Activated CD4-positive, alpha-beta T cell treated with anti-CD3 and anti-CD28 coated beads for 36 hours (primary cell): ENCODE data around the gene AKAP6. TPM values are rescaled to one million over a fixed set of nuclear protein-coding genes. Genes with fewer than 3 reads are reported as not detected.

Experiments used
- ATAC-seq: fragments of 200-7000 bp; cut with Tn5 transposase; one replicate; pipeline ENCODE4 v1.10.0; 2021; ENCODE audit warnings: mild to moderate bottlenecking, moderate library complexity
- CTCF ChIA-PET: fragments of 350-600 bp; sonication (Branson Sonifier 250); formaldehyde crosslinking; loops from one replicate; lab custom pipeline; 2021; ENCODE audit warnings: antibody characterized with exemption; lab: Charles Lee
- POLR2A ChIA-PET: fragments of 350-600 bp; sonication (Branson Sonifier 250); formaldehyde crosslinking; loops from one replicate; lab custom pipeline; 2021; ENCODE audit warnings: antibody characterized with exemption, inconsistent platforms; lab: Charles Lee
- DNase-seq: peaks from one replicate; pipeline ENCODE4 v3.0.0-alpha.2; 2020
- H3K27ac Mint-ChIP-seq: one replicate; pipeline ENCODE4 v1.8.0; 2021; ENCODE audit warnings: mixed read lengths
- H3K27me3 Mint-ChIP-seq: one replicate; pipeline ENCODE4 v1.8.0; 2021; ENCODE audit warnings: mixed read lengths
- H3K36me3 Mint-ChIP-seq: one replicate; pipeline ENCODE4 v1.8.0; 2021; ENCODE audit warnings: low read depth, mixed read lengths
- H3K4me1 Mint-ChIP-seq: one replicate; pipeline ENCODE4 v1.8.0; 2021; ENCODE audit warnings: mixed read lengths
- H3K4me3 Mint-ChIP-seq: one replicate; pipeline ENCODE4 v1.8.0; 2021; ENCODE audit warnings: mild to moderate bottlenecking, moderate library complexity, mixed read lengths
- H3K9me3 Mint-ChIP-seq: one replicate; pipeline ENCODE4 v1.8.0; 2021; ENCODE audit warnings: low read depth, mixed read lengths
- intact Hi-C, 2 experiments: fragments of 100-400 bp; cut with DNase I in 1 of 2; cut with micrococcal nuclease in 1 of 2; formaldehyde crosslinking; loops; one replicate each; pipeline versions ENCODE4 v1.14.2 to v1.15.1; 2022 to 2024; cut with DNase I, micrococcal nuclease
- total RNA-seq, 2 experiments: library from RNA; stranded (reverse); gene quantifications; one replicate each; pipeline ENCODE4 v1.2.3, GENCODE V29; 2021

The AKAP6 gene
- total RNA-seq, 2 experiments from 2014 or later, result 1.1 to 2.0 TPM

- ChIA-PET CTCF (interaction anchor here (1.1 kb wide), 1 partner anchor 14 kb away, joined by 3 read pairs; no protein-coding TSS in a partner anchor), POLR2A (interaction anchor here (0.7 kb wide), 1 partner anchor 28 kb away, joined by 3 read pairs; no protein-coding TSS in a partner anchor)
- ATAC-seq (no peak), DNase-seq (no peak)
- H3K9me3 Mint-ChIP-seq, result no peaks in the 10 kb centered on the region
- no peaks in the 10 kb centered on the region for H3K27me3 Mint-ChIP-seq
- intact Hi-C loops, result no loop called here
- H3K27ac Mint-ChIP-seq, result no peak overlapping the region
- H3K4me1 Mint-ChIP-seq, result no peaks in the 10 kb centered on the region
- no peak overlapping the region for H3K4me3 Mint-ChIP-seq
- no peaks in the 10 kb centered on the region for H3K36me3 Mint-ChIP-seq
These were observed 67.8 kb downstream of the AKAP6 start for GRCh38 chr14:32396885-32397284.

GRCh38 chr14:32397861-32398640 lies 69.0 kb downstream of the AKAP6 start:
- Mint-ChIP-seq H3K9me3 (no peaks in the 10 kb centered on the region), H3K27me3 (no peaks in the 10 kb centered on the region), H3K4me1 (no peaks in the 10 kb centered on the region), H3K27ac (no peak overlapping the region), H3K4me3 (no peak overlapping the region), H3K36me3 (no peaks in the 10 kb centered on the region)
- DNase-seq, result no peak
- ATAC-seq, result no peak
- intact Hi-C loops, result no loop called here
- CTCF ChIA-PET, result no interaction called here
- POLR2A ChIA-PET, result no interaction called here

GRCh38 chr14:32399920-32400319 lies 70.8 kb downstream of the AKAP6 start:
- no peaks in the 10 kb centered on the region for H3K36me3 Mint-ChIP-seq
- DNase-seq, result no peak
- H3K27ac Mint-ChIP-seq, result no peak overlapping the region
- POLR2A ChIA-PET, result no interaction called here
- H3K27me3 Mint-ChIP-seq, result no peaks in the 10 kb centered on the region
- intact Hi-C loops, result no loop called here
- no peak overlapping the region for H3K4me3 Mint-ChIP-seq
- H3K9me3 Mint-ChIP-seq, result no peaks in the 10 kb centered on the region
- no peak for ATAC-seq
- H3K4me1 Mint-ChIP-seq, result no peaks in the 10 kb centered on the region
- CTCF ChIA-PET, result no interaction called here

- intact Hi-C loops, result no loop called here
- ATAC-seq (no peak), DNase-seq (no peak)
- H3K27me3 Mint-ChIP-seq, result no peaks in the 10 kb centered on the region
- H3K36me3 Mint-ChIP-seq, result no peaks in the 10 kb centered on the region
- H3K27ac Mint-ChIP-seq, result no peak overlapping the region
- no peaks in the 10 kb centered on the region for H3K9me3 Mint-ChIP-seq
- CTCF ChIA-PET, result no interaction called here
- POLR2A ChIA-PET, result no interaction called here
- H3K4me1 Mint-ChIP-seq, result no peaks in the 10 kb centered on the region
- H3K4me3 Mint-ChIP-seq, result no peak overlapping the region
These were observed 71.4 kb downstream of the AKAP6 start for GRCh38 chr14:32400480-32400879.

GRCh38 chr14:32403021-32403420 lies 73.9 kb downstream of the AKAP6 start:
- CTCF ChIA-PET, result no interaction called here
- no peak overlapping the region for H3K27ac Mint-ChIP-seq
- POLR2A ChIA-PET, result no interaction called here
- H3K27me3 Mint-ChIP-seq, result peaks cover 2% of the 10 kb centered on the region
- H3K4me1 Mint-ChIP-seq, result no peaks in the 10 kb centered on the region
- no peak overlapping the region for H3K4me3 Mint-ChIP-seq
- H3K36me3 Mint-ChIP-seq, result no peaks in the 10 kb centered on the region
- DNase-seq (no peak), ATAC-seq (no peak)
- intact Hi-C loops, result no loop called here
- H3K9me3 Mint-ChIP-seq, result no peaks in the 10 kb centered on the region

GRCh38 chr14:32403688-32404087 lies 74.6 kb downstream of the AKAP6 start:
- DNase-seq (no peak), ATAC-seq (no peak)
- Mint-ChIP-seq H3K4me3 (no peak overlapping the region), H3K27ac (no peak overlapping the region), H3K9me3 (no peaks in the 10 kb centered on the region), H3K27me3 (peaks cover 2% of the 10 kb centered on the region), H3K36me3 (no peaks in the 10 kb centered on the region), H3K4me1 (no peaks in the 10 kb centered on the region)
- ChIA-PET POLR2A (no interaction called here), CTCF (no interaction called here)
- intact Hi-C loops, result no loop called here

GRCh38 chr14:32404784-32405573 lies 75.9 kb downstream of the AKAP6 start:
- Mint-ChIP-seq H3K9me3 (no peaks in the 10 kb centered on the region), H3K27me3 (peaks cover 2% of the 10 kb centered on the region), H3K4me1 (no peaks in the 10 kb centered on the region), H3K4me3 (no peak overlapping the region), H3K36me3 (no peaks in the 10 kb centered on the region), H3K27ac (no peak overlapping the region)
- DNase-seq (no peak), ATAC-seq (no peak)
- CTCF ChIA-PET, result no interaction called here
- intact Hi-C loops, result no loop called here
- POLR2A ChIA-PET, result no interaction called here

- Mint-ChIP-seq H3K4me1 (no peaks in the 10 kb centered on the region), H3K27me3 (peaks cover 2% of the 10 kb centered on the region), H3K36me3 (no peaks in the 10 kb centered on the region), H3K27ac (no peak overlapping the region), H3K9me3 (no peaks in the 10 kb centered on the region), H3K4me3 (no peak overlapping the region)
- CTCF ChIA-PET, result no interaction called here
- intact Hi-C loops, result no loop called here
- POLR2A ChIA-PET, result no interaction called here
- DNase-seq (no peak), ATAC-seq (no peak)
These were observed 76.8 kb downstream of the AKAP6 start for GRCh38 chr14:32405856-32406255.

GRCh38 chr14:32407130-32407529 lies 78.0 kb downstream of the AKAP6 start:
- Mint-ChIP-seq H3K9me3 (no peaks in the 10 kb centered on the region), H3K4me1 (no peaks in the 10 kb centered on the region), H3K36me3 (no peaks in the 10 kb centered on the region), H3K27me3 (peaks cover 2% of the 10 kb centered on the region), H3K27ac (no peak overlapping the region), H3K4me3 (no peak overlapping the region)
- ChIA-PET POLR2A (no interaction called here), CTCF (no interaction called here)
- intact Hi-C loops, result no loop called here
- DNase-seq, result no peak
- ATAC-seq, result no peak

- ChIA-PET CTCF (no interaction called here), POLR2A (no interaction called here)
- intact Hi-C loops, result no loop called here
- DNase-seq, result no peak
- no peak for ATAC-seq
- Mint-ChIP-seq H3K36me3 (no peaks in the 10 kb centered on the region), H3K4me1 (no peaks in the 10 kb centered on the region), H3K4me3 (no peak overlapping the region), H3K9me3 (no peaks in the 10 kb centered on the region), H3K27ac (no peak overlapping the region), H3K27me3 (peaks cover 2% of the 10 kb centered on the region)
These were observed 78.9 kb downstream of the AKAP6 start for GRCh38 chr14:32408018-32408417.

GRCh38 chr14:32412103-32412502 lies 83.0 kb downstream of the AKAP6 start:
- Mint-ChIP-seq H3K9me3 (no peaks in the 10 kb centered on the region), H3K27ac (no peak overlapping the region), H3K4me1 (no peaks in the 10 kb centered on the region), H3K27me3 (peaks cover 5% of the 10 kb centered on the region), H3K4me3 (no peak overlapping the region), H3K36me3 (no peaks in the 10 kb centered on the region)
- ATAC-seq (no peak), DNase-seq (no peak)
- ChIA-PET CTCF (no interaction called here), POLR2A (interaction anchor here (0.7 to 0.8 kb wide), 2 partner anchors 194 to 1713 kb away, joined by 6 to 8 read pairs; no protein-coding TSS in a partner anchor)
- intact Hi-C loops, result no loop called here

GRCh38 chr14:32412532-32412931 lies 83.4 kb downstream of the AKAP6 start:
- no peak for DNase-seq
- ChIA-PET POLR2A (interaction anchor here (0.8 kb wide), 1 partner anchor 194 kb away, joined by 8 read pairs; no protein-coding TSS in a partner anchor), CTCF (no interaction called here)
- Mint-ChIP-seq H3K27ac (no peak overlapping the region), H3K27me3 (peaks cover 4% of the 10 kb centered on the region), H3K36me3 (no peaks in the 10 kb centered on the region), H3K4me1 (no peaks in the 10 kb centered on the region), H3K9me3 (no peaks in the 10 kb centered on the region), H3K4me3 (no peak overlapping the region)
- intact Hi-C loops, result no loop called here
- ATAC-seq, result no peak
